Mucosa of descending colon (tissue), 3 donors: ENCODE data around the gene PLK3. TPM values are rescaled to one million over a fixed set of nuclear protein-coding genes. Genes with fewer than 3 reads are reported as not detected.
"Not testable (repeated sequence)": the region's sequence is repeated elsewhere in the genome, so short reads cannot be mapped to it uniquely, and the experiment has no call there.

Experiments
- ATAC-seq: fragments of 200-7000 bp; cut with Tn5 transposase; one replicate; pipeline ENCODE4 v1.9.1; 2020; ENCODE audit warnings: mild to moderate bottlenecking, moderate library complexity
- DNase-seq, 3 donors: peaks; one replicate each; pipeline ENCODE4 v3.0.0-alpha.2; 2020
- H3K36me3 ChIP-seq: fragments of 200-600 bp; one replicate; pipeline ENCODE4 v1.8.0; 2021; ENCODE audit warnings: low read depth, mild to moderate bottlenecking
- H3K4me1 ChIP-seq: fragments of 200-600 bp; one replicate; pipeline ENCODE4 v1.8.0; 2021; ENCODE audit warnings: low read depth, mild to moderate bottlenecking
- H3K4me3 ChIP-seq: fragments of 200-600 bp; one replicate; pipeline ENCODE4 v1.8.0; 2021; ENCODE audit warnings: mild to moderate bottlenecking
- H3K9me3 ChIP-seq: fragments of 200-600 bp; one replicate; pipeline ENCODE4 v1.8.0; 2021; ENCODE audit warnings: mild to moderate bottlenecking
- CTCF ChIP-seq: fragments of 200-600 bp; IDR thresholded peaks from one replicate; pipeline ENCODE4 v1.8.0; 2022; ENCODE audit warnings: antibody characterized with exemption, mild to moderate bottlenecking
- intact Hi-C, 2 donors: fragments of 100-400 bp; cut with DNase I in 1 of 2; cut with micrococcal nuclease in 1 of 2; formaldehyde crosslinking; loops; one replicate each; pipeline versions ENCODE4 v1.11.0 to v1.11.1; 2022; cut with DNase I, micrococcal nuclease
- total RNA-seq, 3 donors: library from RNA; stranded (reverse); fragmentation: NEBNext Ultra II Directional in 2 of 3; extraction: Animal tissue kit (Norgen Biotek cat#: 25700) in 2 of 3; gene quantifications; one replicate each; pipeline versions ENCODE4 v1.2.1 to v1.2.4, GENCODE V29; 2021 to 2023
- donor health status: DM: no; HTN: no; CAD: no; lungs with moderate emphysema.
- donor health status: DM: no; HTN: no; CAD: no.
- donor health status: DM: no; HTN: yes; CAD: no.

PLK3 gene
- total RNA-seq, 3 donors from 2014 or later, result 6.4 to 14.5 (median 12.0) TPM

GRCh38 chr1:44790968-44791801 is 9.0 kb upstream of the PLK3 start:
- Histone ChIP-seq H3K4me3 (no peak overlapping the region), H3K9me3 (no peaks in the 10 kb centered on the region), H3K36me3 (no peaks in the 10 kb centered on the region), H3K4me1 (peaks cover 4% of the 10 kb centered on the region)
- no peak for TF ChIP-seq CTCF
- ATAC-seq (peak; percentile 81), DNase-seq (peak in 2 of 3 donors; percentile 45 to 52)
- intact Hi-C loops, result loop anchor here in 1 of 2 donors (5.0 to 10.0 kb wide), 2 partner anchors 46 to 224 kb away; partner anchors contain the start of genes HECTD3 and UROD

GRCh38 chr1:44792736-44793502 is 7.3 kb upstream of the PLK3 start:
- intact Hi-C loops, result loop anchor here in 1 of 2 donors (5.0 to 10.0 kb wide), 2 partner anchors 44 to 222 kb away; partner anchors contain the start of genes HECTD3 and UROD
- ATAC-seq (no peak), DNase-seq (peak in 1 of 3 donors; percentile 19)
- Histone ChIP-seq H3K4me3 (no peak overlapping the region), H3K4me1 (no peaks in the 10 kb centered on the region), H3K9me3 (no peaks in the 10 kb centered on the region), H3K36me3 (no peaks in the 10 kb centered on the region)
- no peak for TF ChIP-seq CTCF

DNA sequence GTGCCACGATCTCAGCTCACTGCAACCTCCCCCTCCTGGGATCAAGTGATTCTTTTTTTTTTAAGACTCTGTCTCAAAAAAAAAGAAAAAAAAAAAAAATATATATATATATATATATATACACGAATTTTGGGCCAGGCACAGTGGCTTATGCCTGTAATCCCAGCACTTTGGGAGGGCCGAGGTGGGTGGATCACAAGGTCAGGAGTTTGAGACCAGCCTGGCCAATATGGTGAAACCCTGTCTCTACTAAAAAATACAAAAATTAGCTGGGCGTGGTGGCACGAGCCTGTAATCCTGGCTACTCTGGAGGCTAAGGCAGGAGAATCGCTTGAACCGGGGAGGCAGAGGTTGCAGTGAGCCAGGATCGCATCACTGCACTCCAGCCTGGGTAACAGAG is 2.3 kb upstream of the PLK3 start:
- intact Hi-C loops, result loop anchor here in 1 of 2 donors (10.0 kb wide), 1 partner anchor 217 kb away; the partner anchor contains the start of genes HECTD3 and UROD
- not testable (repeated sequence) for ATAC-seq
- DNase-seq, result peak in 1 of 3 donors; percentile 44

DNA sequence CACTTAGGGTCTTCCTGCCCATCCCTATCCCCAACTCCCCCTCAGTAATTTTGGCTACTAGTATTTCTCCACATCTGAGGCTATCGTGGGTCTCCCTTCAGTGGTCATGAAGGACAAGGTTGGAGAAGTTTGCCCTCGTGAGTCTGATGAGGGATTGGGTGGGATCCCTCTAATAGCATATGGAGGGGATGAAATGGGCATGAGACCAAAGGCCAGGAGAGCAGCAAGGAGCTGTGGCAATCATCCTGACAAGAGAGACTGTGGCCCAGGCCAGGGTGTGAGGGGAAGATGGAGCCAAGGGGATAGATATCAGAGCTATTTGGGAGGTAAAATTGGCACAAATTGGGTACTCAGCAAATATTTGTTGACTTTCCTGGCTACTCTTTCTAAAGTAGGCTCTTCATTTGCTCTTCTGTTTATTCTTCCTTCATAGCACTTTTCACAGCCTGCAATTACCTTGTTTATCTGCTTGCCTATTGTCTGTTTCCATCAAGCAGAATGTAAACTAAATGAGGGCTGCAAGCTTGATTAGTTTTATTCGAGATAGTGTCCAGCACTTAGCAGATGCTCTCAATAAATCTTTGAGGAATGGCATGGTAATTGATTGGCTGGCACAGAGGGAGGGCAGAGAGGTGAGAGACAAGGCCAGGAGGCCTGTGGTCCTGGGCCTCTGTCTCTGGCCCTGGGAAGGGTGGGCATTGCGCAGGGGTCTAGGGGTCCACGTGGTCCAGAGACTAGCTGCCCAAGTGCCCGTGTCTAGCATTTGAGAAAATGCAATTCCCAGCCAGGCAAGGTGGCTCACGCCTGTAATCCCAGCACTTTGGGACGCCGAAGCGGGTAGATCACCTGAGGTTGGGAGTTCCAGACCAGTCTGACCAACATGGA is 1.5 kb upstream of the PLK3 start:
- Histone ChIP-seq H3K36me3 (no peaks in the 10 kb centered on the region), H3K4me3 (no peak overlapping the region), H3K9me3 (no peaks in the 10 kb centered on the region), H3K4me1 (peaks cover 11% of the 10 kb centered on the region)
- intact Hi-C loops, result loop anchor here in 1 of 2 donors (10.0 kb wide), 1 partner anchor 216 kb away; the partner anchor contains the start of genes HECTD3 and UROD
- ATAC-seq (no peak), DNase-seq (peak in 2 of 3 donors; percentile 41 to 63)
- no peak for TF ChIP-seq CTCF

More for the DNA sequence above, 2.3 kb upstream of the PLK3 start:
- not testable (repeated sequence) for H3K4me3 ChIP-seq, H3K9me3 ChIP-seq, H3K36me3 ChIP-seq
- peaks cover 11% of the 10 kb centered on the region for H3K4me1 ChIP-seq

- no peak overlapping the region for H3K4me3 ChIP-seq
- DNase-seq, result peak in 2 of 3 donors; percentile 38 to 66
- H3K9me3 ChIP-seq, result no peaks in the 10 kb centered on the region
- no peak for ATAC-seq
- H3K36me3 ChIP-seq, result no peaks in the 10 kb centered on the region
- intact Hi-C loops, result no loop called here
- H3K4me1 ChIP-seq, result peaks cover 17% of the 10 kb centered on the region
- TF ChIP-seq CTCF, result no peak
These were observed 1.5 kb downstream of the PLK3 start for GRCh38 chr1:44801491-44802305.
